Mesothelial cell of epicardium (in vitro differentiated cells): Measurements from ENCODE around the gene ELN. TPM values are rescaled to one million over a fixed set of nuclear protein-coding genes. Genes with fewer than 3 reads are reported as not detected.

ENCODE experiments used
- DNase-seq, 2 experiments: peaks; one replicate each; pipeline ENCODE4 v3.0.0; 2021; ENCODE audit warnings: low spot score in 2 of 2; ENCODE audit not compliant: unreplicated experiment in 2 of 2
- H3K27ac Mint-ChIP-seq: 2 replicates; pipeline ENCODE4 v1.8.0; 2021; ENCODE audit warnings: mixed read lengths
- H3K27me3 Mint-ChIP-seq: 2 replicates; pipeline ENCODE4 v1.8.0; 2021; ENCODE audit warnings: low read depth, mixed read lengths
- H3K36me3 Mint-ChIP-seq: 2 replicates; pipeline ENCODE4 v1.8.0; 2021; ENCODE audit warnings: mixed read lengths
- H3K4me1 Mint-ChIP-seq: 2 replicates; pipeline ENCODE4 v1.8.0; 2021; ENCODE audit warnings: mixed read lengths
- H3K4me3 Mint-ChIP-seq: 2 replicates; pipeline ENCODE4 v1.8.0; 2021; ENCODE audit warnings: mild to moderate bottlenecking, moderate library complexity, mixed read lengths
- H3K9me3 Mint-ChIP-seq: 2 replicates; pipeline ENCODE4 v1.8.0; 2021; ENCODE audit warnings: mixed read lengths
- CTCF ChIP-seq: fragments of 200-600 bp; sonication (generic); IDR thresholded peaks from one replicate; pipeline ENCODE4 v1.5.0; 2021; ENCODE audit warnings: antibody characterized with exemption; ENCODE audit not compliant: unreplicated experiment
- total RNA-seq: library from RNA; stranded (reverse); gene quantifications from 3 replicates; pipeline ENCODE4 v1.2.1, GENCODE V29; 2021

Gene ELN
- total RNA-seq, 1 donor from 2014 or later: 32.9 TPM

GRCh38 chr7:74103219-74103772 is 75.3 kb downstream of the ELN start:
- peaks cover 2% of the 10 kb centered on the region for H3K4me1 Mint-ChIP-seq
- H3K4me3 Mint-ChIP-seq: no peak overlapping the region
- DNase-seq: no peak
- H3K9me3 Mint-ChIP-seq: no peaks in the 10 kb centered on the region
- H3K36me3 Mint-ChIP-seq: peaks cover 32% of the 10 kb centered on the region
- TF ChIP-seq CTCF: no peak
- H3K27ac Mint-ChIP-seq: no peak overlapping the region
- no peaks in the 10 kb centered on the region for H3K27me3 Mint-ChIP-seq

GRCh38 chr7:74104702-74105101 is 76.7 kb downstream of the ELN start:
- no peaks in the 10 kb centered on the region for H3K27me3 Mint-ChIP-seq
- H3K4me3 Mint-ChIP-seq: no peak overlapping the region
- TF ChIP-seq CTCF: no peak

GRCh38 chr7:74105992-74106391 is 78.0 kb downstream of the ELN start:
- H3K27me3 Mint-ChIP-seq: no peaks in the 10 kb centered on the region
- H3K4me3 Mint-ChIP-seq: no peak overlapping the region
- H3K9me3 Mint-ChIP-seq: no peaks in the 10 kb centered on the region
- H3K4me1 Mint-ChIP-seq: peaks cover 2% of the 10 kb centered on the region
- peaks cover 29% of the 10 kb centered on the region for H3K36me3 Mint-ChIP-seq
- TF ChIP-seq CTCF: no peak
- DNase-seq: no peak
- H3K27ac Mint-ChIP-seq: no peak overlapping the region

More at GRCh38 chr7:74104702-74105101, 76.7 kb downstream of the ELN start:
- DNase-seq: no peak
- no peaks in the 10 kb centered on the region for H3K9me3 Mint-ChIP-seq
- H3K4me1 Mint-ChIP-seq: peaks cover 2% of the 10 kb centered on the region
- no peak overlapping the region for H3K27ac Mint-ChIP-seq
- H3K36me3 Mint-ChIP-seq: peaks cover 27% of the 10 kb centered on the region

- no peaks in the 10 kb centered on the region for H3K27me3 Mint-ChIP-seq
- H3K4me1 Mint-ChIP-seq: peaks cover 2% of the 10 kb centered on the region
- no peak overlapping the region for H3K27ac Mint-ChIP-seq
- no peak overlapping the region for H3K4me3 Mint-ChIP-seq
- H3K36me3 Mint-ChIP-seq: peaks cover 33% of the 10 kb centered on the region
- TF ChIP-seq CTCF: no peak
- H3K9me3 Mint-ChIP-seq: no peaks in the 10 kb centered on the region
- DNase-seq: no peak
These were observed 78.9 kb downstream of the ELN start for GRCh38 chr7:74106846-74107245.

- Mint-ChIP-seq H3K9me3 (peaks cover 4% of the 10 kb centered on the region), H3K27ac (no peak overlapping the region), H3K4me1 (no peaks in the 10 kb centered on the region), H3K27me3 (no peaks in the 10 kb centered on the region), H3K36me3 (peaks cover 22% of the 10 kb centered on the region), H3K4me3 (no peak overlapping the region)
- DNase-seq: no peak
- no peak for TF ChIP-seq CTCF
These were observed 87.4 kb downstream of the ELN start for GRCh38 chr7:74115326-74115725.

- H3K27me3 Mint-ChIP-seq: no peaks in the 10 kb centered on the region
- H3K27ac Mint-ChIP-seq: no peak overlapping the region
- peaks cover 4% of the 10 kb centered on the region for H3K9me3 Mint-ChIP-seq
- H3K36me3 Mint-ChIP-seq: peaks cover 21% of the 10 kb centered on the region
- no peak for TF ChIP-seq CTCF
- H3K4me1 Mint-ChIP-seq: no peaks in the 10 kb centered on the region
- H3K4me3 Mint-ChIP-seq: no peak overlapping the region
- no peak for DNase-seq
These were observed 88.4 kb downstream of the ELN start for GRCh38 chr7:74116356-74116755.
